K562 (cell line): Measurements from ENCODE around the gene PTBP3. TPM values are rescaled to one million over a fixed set of nuclear protein-coding genes. Genes with fewer than 3 reads are reported as not detected.

ENCODE experiments used
- polyA plus RNA-seq, 8 experiments: library from polyadenylated mRNA; depleted of rRNA in 4 of 8; stranded (reverse) in 5 of 8; unstranded in 3 of 8; fragments of >200 nt; fragmentation: Nextera tagmentation in 2 of 8; fragmentation: Illumina TruSeq in 1 of 8; extraction: Ambion mirVana in 2 of 8; extraction: Trizol in 1 of 8; gene quantifications; 2 replicates each; pipeline versions ENCODE4 v1.2.1 to v1.2.3, GENCODE V29; 2011 to 2014; ENCODE audit warnings: inconsistent platforms in 1 of 8, missing spikeins in 1 of 8
- total RNA-seq, 7 experiments: library from RNA; depleted of rRNA in 6 of 7; stranded (reverse); fragments of >200 nt in 6 of 7; fragmentation: Illumina TruSeq in 2 of 7; extraction: Trizol in 2 of 7; gene quantifications; 2 replicates each; pipeline versions ENCODE4 v1.2.1 to v1.2.3, GENCODE V29; 2011 to 2021; ENCODE audit warnings: low replicate concordance in 1 of 7
- TF ChIP-seq, protein P1 (sequence below), 2 experiments: fragments of 450-650 bp in 1 of 2; sonication (generic) in 1 of 2; formaldehyde crosslinking in 1 of 2; IDR thresholded peaks; 2 replicates each; pipeline versions ENCODE4 v1.7.1 to v1.9.0; 2016 to 2022; ENCODE audit warnings: inconsistent platforms in 1 of 2, mild to moderate bottlenecking in 1 of 2, missing genetic modification reagents in 1 of 2

The PTBP3 gene
- total and polyA plus RNA-seq, 9 of the 15 experiments (the other 6 are each of a cell fraction or from before 2014, with no cell fraction given), result 22.4 to 132 (median 68.0) TPM

DNA sequence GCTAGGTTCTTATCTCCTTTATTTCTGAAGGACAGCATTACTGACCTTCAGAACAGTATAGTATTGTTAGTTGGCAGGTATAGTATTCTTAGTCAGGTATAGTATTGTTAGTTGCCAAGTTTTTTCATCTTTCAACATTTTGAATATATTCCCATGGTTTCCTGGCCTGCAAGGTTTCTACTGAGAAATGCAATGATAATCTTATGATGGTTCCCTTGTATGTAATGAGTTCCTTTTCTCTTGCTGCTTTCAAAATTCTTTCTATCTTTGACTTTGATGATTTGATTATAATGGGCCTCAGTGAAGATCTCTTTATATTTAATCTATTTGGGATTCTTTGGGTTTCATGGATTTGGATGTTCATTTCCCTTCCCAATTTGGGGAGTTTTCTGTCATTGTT, 34.0 kb upstream of the PTBP3 start (continued):
- TF ChIP-seq, protein P1, sequence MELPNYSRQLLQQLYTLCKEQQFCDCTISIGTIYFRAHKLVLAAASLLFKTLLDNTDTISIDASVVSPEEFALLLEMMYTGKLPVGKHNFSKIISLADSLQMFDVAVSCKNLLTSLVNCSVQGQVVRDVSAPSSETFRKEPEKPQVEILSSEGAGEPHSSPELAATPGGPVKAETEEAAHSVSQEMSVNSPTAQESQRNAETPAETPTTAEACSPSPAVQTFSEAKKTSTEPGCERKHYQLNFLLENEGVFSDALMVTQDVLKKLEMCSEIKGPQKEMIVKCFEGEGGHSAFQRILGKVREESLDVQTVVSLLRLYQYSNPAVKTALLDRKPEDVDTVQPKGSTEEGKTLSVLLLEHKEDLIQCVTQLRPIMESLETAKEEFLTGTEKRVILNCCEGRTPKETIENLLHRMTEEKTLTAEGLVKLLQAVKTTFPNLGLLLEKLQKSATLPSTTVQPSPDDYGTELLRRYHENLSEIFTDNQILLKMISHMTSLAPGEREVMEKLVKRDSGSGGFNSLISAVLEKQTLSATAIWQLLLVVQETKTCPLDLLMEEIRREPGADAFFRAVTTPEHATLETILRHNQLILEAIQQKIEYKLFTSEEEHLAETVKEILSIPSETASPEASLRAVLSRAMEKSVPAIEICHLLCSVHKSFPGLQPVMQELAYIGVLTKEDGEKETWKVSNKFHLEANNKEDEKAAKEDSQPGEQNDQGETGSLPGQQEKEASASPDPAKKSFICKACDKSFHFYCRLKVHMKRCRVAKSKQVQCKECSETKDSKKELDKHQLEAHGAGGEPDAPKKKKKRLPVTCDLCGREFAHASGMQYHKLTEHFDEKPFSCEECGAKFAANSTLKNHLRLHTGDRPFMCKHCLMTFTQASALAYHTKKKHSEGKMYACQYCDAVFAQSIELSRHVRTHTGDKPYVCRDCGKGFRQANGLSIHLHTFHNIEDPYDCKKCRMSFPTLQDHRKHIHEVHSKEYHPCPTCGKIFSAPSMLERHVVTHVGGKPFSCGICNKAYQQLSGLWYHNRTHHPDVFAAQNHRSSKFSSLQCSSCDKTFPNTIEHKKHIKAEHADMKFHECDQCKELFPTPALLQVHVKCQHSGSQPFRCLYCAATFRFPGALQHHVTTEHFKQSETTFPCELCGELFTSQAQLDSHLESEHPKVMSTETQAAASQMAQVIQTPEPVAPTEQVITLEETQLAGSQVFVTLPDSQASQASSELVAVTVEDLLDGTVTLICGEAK (IDR thresholded peaks at IDR 0.05), result no peak
- TF ChIP-seq, protein P1 (CRISPR knock-in tag; IDR thresholded peaks at IDR 0.05), result no peak
